HG03571 (cell line): Measurements from ENCODE around the gene PRADC1.

ENCODE experiments used
- ATAC-seq: cut with Tn5 transposase; IDR thresholded peaks from one replicate; pipeline ENCODE4 v1.9.1; 2021; ENCODE audit not compliant: unreplicated experiment

Gene PRADC1

DNA sequence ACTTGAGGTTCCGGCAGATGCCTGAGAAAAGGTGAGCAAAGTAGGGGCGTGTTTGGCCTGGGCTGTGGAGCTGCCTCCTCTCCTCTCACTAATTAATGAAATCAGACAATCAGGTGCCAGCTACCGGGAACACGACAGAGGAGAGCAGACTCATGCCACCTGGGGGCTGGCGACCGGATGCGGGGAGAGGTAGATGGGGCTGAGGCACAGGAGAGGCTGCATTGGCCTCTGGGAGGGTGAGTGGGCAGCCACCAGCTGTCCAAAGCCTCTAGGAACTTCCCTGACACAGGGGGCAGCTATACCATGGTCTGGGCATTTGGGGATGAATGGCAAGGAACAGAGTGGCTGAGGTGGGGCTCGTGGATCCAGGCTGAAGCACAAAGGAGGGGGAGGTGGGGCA, 26.2 kb upstream of the PRADC1 start:
- ATAC-seq: no peak

DNA sequence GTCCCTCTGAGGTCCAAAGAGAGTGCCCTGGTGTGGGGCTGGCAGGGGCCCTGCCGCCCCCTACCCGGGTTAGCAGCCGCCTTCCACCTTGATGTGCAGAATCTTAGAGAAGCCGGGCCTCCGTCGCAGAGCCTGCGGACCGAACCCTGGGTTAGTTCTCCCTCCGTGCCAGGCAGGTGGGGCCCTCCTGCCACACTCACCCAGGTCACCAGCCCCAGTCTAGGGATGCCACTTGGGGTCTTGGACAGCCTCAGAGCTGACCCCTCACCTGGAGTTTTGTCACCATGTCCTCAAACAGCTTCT, 25.8 kb upstream of the PRADC1 start:
- ATAC-seq: no peak

DNA sequence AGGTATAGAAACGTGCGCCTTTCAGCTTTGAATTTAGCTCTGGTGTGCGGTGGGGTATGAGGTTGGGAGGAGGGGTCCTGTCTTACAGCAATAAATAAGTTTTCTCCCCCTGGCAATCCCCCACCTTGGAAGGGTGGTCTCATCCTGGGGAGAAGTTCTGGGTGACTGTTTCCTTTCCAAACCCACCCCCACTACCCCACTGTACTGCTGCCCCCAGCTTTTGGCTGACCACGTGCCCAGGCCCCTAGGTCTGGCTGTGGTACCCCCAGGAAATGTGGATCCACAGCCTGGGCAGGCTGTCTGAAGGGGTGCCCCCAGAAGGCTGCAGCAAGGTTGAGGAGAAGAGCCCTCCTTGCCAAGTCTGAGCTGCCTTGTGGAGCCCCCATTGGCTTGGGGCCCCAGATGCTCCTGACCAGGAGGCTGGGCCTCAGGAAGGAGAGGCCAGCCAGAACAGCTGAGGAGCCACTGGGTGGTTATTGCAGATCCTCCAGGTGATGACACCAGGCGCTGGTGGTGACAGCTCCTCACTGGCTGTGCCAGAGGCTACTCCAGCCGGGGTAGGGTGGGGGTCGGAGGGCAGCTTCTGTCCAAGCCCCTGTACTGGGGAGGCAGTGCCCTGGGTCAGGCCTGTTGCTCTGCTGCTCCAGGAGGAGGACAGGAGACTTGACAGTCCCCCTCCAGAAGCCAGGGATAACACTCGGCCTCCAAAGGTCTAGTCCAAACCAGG, 25.3 kb upstream of the PRADC1 start:
- no peak for ATAC-seq

DNA sequence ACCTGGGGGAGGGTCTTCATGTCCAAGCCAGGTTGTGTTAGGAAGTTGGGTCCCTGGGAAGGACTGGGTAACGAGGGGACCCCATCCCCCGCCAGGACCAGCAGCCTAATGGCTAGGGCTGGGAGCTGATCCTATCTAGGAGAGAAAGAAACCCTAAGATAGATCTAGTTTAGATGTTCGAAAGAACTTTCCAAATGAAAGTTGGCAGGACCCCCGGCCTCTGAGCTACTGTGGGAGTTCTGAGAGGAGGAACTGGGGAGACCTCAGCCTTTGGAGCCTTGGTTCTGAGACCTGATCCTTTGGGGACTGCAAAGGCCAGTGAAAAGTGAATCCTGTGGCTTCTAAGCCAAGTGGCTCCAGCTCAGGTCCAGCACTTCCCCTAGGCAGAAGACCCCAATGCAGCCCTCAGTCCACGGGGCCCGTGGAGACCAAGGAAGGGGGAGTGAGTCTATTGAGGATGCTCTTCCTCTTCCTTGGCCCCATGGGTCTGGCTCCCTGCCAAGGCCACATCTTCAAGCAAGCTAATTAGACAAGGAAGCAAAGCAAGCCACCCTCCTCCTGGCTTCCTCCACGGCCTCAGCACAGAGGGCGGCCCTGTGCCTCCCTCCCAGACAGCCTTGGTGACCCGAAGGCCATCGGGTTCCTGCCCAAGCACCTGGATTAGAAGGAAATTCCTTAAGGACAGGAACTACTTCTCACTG, 24.5 kb upstream of the PRADC1 start:
- no peak for ATAC-seq

DNA sequence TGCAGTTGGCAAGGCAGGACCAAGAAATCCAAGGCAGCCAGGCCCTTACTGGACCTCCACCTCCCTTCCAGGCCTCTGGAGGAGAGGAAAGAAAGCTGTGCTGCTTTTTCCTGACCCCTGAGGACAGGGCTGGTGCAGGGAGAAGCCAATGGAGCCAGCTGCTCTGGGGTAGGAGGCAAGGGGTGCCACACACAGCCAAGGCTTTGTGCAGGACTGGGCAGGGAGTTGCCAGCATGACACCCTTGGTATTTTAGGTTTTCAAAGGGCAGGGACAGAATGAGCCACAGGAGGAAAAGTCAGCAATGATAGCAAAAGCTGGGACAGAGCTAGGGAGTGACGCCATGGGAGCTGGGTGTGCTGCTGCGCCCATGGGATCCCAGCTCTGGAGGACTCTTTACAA, 24.0 kb upstream of the PRADC1 start:
- ATAC-seq: no peak

DNA sequence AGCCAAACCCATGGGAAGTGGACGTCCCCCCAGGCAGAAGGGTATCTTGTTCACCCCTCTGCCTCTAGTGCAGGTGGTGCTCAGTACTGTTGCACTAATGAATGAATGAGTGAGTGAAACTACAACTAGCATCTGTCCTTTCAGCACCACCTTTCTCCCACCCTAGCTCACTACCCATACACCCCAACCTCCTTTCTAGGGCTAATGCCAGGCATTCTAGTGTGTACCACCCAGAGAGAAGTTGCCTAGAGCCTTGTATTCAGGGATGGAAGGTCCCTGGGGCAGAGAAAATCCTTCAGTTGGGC, 23.5 kb upstream of the PRADC1 start:
- no peak for ATAC-seq

DNA sequence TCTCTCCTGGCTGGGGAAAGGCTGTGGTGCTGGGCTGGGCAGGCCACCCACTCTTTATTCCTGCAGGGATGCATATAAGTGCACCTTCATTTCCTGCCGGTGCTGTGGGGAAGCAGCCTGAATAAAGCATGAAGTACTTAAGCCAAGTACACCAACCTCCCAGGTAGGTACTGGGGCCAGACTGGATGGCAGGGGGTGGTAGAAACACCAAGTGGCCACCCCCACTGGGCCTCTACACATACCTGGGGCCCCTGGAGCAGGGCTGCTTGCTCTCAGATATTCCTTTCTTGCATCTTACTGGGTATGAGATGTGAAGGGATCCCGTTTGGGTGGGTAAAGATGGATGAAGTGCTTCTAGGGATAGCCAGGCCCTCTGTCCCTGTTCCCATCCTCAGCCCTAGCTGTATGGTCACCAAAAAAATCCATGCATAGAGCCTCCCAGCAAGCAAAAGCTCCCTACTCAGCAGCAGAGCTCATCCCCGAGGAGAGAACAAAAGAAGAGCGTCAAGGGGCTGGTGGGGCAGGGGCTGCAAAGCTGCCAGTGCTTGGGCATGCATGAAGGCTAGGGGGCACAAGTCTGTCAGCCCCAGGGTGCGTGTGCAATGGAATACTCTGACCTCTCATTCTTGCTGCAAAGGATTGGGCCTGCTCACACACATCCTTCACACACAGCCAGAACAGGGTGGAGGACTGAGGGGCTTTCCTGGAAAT, 23.0 kb upstream of the PRADC1 start:
- ATAC-seq: no peak

DNA sequence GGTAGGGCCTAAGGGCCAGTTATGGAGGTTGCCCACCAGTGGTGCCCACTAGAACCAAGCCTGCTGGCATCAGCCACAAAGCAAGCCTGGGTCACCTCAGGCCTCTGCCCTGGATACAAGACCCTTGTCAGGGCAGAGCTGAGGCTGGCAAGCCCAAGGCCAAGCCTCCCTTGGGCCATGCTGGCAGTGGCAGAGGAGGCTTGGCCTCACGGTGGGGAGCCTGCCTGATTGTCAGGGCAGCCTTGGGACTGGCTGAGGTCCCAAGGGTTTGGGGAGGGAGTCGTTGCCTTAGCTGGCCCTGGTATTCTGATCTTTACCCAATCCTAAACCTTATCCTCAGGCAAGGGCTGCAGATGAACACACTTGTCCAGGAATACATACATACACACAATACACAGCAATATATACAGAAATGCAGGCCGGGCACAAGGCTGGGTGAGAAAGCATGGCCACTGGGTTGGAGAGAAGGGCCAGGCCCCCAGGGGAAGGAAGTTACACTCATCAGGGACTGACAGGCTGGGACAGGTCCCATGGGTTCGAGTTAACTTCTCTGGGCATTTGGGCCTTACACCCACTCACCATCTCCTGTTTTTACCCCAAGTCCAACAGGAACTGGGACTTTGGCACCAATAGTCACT, 22.1 kb upstream of the PRADC1 start:
- ATAC-seq: no peak

DNA sequence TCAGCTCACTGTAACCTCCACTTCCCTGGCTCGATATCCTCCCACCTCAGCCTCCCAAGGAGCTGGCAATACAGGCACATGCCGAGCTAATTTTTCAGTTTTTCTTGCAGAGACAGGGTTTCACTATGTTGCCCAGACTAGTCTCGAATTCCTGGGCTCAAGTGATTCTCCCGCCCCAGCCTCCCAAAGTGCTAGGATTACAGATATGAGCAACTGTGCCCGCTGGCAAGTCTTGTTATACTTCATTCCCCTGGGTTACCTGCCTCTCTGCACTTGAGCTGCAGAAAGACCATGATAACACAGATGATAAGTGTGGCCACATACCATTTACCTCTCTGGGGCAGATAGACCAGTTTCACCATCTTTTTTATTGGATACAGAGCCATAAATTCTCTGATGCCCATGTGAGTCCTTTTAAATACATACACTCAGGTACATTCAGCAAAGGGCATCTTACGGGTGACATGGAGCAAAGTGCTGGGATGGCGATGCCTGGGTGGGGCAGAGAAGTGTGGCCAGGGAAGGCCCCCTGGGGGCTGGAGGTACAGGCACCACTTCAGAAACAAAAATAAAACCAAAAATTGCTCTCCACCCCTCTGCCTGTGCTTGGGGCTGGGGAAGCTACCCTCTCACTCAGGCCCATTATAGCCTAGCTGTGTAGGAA, 21.4 kb upstream of the PRADC1 start:
- ATAC-seq: no peak

DNA sequence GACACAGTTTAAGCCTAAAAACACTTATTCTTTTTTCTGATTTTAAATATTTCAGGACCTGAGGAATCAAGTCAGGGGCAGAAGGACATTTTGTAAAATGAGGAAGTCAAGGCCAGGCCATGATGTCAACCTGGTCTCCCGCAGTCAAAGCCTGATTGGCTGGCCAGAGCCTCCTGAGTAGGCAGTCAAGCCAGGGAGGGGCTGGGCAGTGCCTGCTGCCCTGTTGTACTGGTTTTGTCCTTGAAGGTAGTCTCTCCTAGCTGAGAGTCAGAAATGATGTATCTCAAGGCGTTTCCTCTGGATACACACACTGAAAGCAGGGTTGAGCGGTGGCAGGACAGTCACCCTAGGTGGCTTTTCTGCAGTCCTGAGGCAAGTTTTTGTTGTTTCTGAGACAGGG, 20.9 kb upstream of the PRADC1 start:
- ATAC-seq: no peak

DNA sequence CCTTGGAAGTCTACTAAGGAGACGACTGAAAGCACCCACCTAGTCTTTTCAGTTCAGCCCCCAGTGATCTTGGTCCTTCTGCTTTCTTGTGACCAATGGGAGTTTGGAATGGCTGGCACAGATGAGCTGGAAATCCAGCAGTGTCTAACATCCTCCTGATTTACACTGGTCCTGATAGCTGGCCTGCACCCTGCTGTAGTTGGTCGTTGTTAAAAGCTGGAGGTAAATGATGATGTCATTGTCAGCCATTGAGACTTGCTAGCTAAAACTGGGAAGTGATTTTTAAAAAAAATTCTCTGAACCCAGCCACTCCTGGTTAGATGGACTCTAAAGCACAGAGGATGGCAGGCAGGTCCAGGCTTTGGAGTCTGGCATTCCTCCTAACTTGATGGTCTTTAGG, 20.4 kb upstream of the PRADC1 start:
- ATAC-seq: no peak

DNA sequence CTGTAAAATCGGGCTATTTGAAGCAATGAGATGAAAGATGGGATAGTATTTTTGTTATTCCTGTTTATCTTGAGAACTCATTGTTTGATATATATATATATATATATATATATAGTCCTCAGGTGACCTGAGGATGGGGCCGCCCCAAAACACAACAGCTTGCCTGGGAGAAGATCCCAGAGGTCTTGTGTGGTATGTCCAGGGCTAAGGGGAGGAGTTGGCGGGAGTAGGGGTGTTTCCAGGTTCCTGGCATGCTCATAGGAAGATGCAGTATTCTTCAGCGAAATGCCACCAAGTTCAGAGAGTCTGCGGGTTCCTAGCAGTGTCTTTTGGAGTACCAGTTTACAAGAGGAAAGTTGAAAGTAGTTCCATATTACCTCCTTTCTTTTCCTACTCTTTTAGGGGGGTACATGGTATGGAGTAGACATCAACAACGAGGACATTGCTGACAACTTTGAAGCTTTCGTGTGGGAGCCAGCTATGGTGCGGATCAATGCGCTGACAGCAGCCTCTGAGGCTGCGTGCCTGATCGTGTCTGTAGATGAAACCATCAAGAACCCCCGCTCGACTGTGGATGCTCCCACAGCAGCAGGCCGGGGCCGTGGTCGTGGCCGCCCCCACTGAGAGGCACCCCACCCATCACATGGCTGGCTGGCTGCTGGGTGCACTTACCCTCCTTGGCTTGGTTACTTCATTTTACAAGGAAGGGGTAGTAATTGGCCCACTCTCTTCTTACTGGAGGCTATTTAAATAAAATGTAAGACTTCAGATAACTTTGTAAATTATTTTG, 19.4 kb upstream of the PRADC1 start:
- ATAC-seq: no peak

DNA sequence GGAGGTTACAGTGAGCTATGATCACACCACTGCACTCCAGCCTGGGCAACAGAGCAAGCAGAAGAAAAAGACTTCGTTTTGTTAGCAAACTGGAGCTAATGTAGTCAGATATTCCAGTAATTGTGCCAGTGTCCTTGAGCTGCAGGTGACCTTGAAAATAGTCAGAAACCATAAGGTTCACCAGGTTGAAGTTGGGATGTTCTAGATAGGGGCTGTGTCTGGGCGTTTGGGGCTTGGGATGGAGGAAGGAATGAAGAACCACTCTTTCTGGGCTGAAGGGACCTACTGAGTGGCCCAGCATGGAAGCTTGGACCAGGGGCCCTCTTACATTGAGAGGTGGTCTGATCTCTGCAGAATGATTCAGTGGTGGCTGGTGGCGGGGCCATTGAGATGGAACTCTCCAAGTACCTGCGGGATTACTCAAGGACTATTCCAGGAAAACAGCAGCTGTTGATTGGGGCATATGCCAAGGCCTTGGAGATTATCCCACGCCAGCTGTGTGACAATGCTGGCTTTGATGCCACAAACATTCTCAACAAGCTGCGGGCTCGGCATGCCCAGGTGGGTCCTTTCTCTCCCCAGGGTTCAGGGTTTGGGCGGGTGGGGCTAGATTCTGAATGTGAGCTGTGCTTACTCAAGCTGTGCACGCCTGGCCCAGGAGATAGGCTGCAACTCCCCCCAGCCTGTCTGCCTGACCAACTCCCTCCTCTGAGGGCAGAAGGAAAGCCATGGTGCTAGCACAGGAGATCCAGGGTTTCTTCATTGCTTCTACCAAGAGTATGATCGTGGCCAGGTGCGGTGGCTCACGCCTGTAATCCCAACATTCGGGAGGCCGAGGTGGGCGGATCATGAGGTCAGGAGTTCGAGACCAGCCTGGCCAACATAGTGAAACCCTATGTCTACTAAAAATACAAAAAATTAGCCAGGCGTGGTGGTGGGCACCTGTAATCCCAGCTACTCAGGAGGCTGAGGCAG, 18.1 kb upstream of the PRADC1 start:
- no peak for ATAC-seq

DNA sequence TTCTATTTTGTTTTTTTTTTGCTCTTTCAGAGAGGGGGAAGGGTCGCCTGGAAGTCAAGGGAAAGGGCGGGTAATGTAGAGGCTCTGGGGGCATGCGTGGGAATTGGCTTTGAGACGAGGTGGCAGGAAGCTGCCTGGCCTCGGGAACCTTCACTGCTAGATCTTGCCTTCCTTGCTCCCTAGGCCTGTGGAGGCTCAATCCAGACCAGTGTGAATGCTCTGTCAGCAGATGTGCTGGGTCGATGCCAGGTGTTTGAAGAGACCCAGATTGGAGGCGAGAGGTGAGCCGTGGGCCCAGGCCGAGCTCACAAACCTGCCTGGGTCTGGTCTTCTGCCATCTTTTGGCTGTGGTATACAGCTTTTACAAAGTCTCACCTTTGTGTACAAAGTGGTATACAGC, 16.6 kb upstream of the PRADC1 start:
- no peak for ATAC-seq

DNA sequence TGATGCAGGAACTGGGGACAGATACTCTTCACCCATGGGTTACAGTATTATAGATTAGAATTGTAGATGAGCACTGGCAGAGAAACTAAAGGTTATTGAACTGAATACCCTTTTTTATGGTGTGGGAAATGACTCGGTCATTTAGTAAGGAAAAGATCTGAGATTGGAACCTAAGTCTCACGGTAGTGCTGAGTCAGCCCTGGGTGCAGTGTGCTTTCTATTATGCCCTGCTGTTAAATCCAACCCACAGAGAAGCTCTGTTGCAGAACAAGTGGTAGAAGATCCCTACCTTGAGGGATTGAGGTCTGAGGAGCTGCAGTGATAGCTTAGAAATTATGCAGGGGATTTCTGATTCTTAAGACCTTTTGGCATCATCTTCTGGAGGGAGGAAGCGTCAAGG, 13.8 kb upstream of the PRADC1 start:
- ATAC-seq: no peak

DNA sequence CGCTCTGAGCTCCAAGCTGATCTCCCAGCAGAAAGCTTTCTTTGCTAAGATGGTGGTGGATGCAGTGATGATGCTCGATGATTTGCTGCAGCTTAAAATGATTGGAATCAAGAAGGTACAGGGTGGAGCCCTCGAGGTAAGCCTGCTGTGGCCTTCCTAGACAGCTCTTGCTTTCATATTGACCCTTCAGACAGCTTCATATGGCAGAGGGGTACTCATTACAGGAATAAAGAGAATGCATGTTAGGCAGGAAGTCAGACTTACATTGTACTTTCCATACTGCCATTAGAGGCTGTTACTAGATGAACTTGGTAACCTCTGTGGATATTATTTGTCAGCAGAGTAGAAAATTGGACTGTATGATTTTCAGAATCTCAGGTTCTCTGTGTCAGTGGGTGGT, 11.5 kb upstream of the PRADC1 start:
- no peak for ATAC-seq

DNA sequence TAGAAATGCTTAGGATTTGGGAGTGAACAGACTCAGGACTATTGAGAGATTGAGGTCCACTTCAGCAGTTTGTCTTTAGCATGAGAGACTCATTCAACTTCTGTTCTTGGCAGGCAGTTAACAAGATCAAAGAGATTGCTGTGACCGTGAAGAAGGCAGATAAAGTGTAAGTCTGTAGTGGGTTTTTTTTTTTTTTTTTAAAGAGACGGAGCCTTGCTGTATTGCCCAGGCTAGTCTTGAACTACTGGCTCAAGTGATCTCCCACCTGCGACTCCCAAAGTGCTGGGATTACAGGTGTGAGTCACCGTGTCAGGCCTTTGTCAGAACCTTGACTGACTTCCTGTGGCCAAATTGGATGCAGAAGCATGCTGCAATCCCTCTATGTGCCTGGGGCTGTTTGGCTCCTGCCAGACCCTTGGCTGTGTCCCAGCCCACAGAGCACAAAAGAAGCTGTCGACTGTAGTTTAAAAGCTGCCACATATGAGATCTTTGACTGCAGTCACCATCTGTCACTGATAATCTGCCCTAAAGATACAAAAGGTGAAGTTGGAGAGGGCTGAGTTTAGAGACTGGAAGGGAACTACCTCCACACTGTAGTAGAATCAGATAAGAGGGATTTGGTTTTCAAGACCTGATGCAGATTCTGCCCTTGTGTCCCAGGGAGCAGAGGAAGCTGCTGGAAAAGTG, 11.0 kb upstream of the PRADC1 start:
- ATAC-seq: no peak

DNA sequence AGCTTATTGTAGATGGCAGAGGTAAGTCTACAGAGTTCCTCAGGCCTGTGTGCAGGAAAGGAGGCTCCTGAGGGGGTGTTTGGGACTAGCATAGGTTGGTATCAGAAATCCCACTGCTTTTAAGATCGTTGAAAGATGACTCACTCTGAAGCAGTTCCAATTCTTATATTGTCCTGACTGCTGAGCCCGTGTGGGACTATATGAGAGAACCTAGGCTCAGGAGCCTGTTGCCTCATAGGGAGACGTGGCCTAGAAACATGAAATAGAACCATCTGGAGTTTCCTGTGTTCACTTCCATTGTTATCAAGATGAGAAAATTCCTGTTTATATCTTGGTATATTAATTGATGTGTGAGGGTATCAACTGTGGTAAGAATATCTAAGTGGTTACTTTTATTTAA, 6.7 kb upstream of the PRADC1 start:
- ATAC-seq: no peak

DNA sequence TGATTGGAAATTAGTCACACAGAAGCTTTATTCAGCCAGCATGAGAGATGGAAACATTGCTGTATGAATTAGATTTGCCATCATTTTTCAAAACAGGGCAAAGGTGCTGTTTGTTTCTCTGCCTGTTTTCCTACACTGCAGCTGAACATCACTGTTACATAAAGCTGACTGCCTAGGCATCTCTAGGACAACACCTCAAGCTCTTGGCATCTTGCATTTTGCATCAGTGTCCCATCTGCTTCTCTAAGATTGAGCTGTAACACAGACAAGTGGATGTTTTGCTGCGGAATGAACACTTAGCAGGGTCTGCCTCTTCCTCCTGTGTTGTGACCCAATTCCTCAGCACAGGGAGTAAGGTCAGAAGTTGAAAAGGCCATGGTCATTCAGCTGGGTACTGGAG, 5.9 kb upstream of the PRADC1 start:
- no peak for ATAC-seq
